WERI-Rb-1 (cell line): ENCODE data around the gene XIAP.
A peak's percentile ranks its signal among the peaks of the same experiment; 100 is the strongest.

ENCODE experiments used
- DNase-seq: peaks from one replicate; pipeline ENCODE4 v3.0.0-alpha.2; 2020
- H3K27ac ChIP-seq: fragments of 250-450 bp; sonication (Bioruptor Pico); 2 replicates; pipeline ENCODE4 v1.5.1; 2020; ENCODE audit warnings: mild to moderate bottlenecking, moderate library complexity
- H3K27me3 ChIP-seq: fragments of 250-450 bp; sonication (Bioruptor Pico); 2 replicates; pipeline ENCODE4 v1.5.1; 2021; ENCODE audit warnings: mild to moderate bottlenecking, low read depth, moderate library complexity; ENCODE audit not compliant: insufficient read depth, severe bottlenecking
- H3K36me3 ChIP-seq: fragments of 250-450 bp; sonication (Bioruptor Pico); 2 replicates; pipeline ENCODE4 v1.5.1; 2020; ENCODE audit warnings: mild to moderate bottlenecking, moderate library complexity
- H3K4me3 ChIP-seq: 2 replicates; pipeline ENCODE4 v1.5.1; 2011; ENCODE audit warnings: low read depth, mild to moderate bottlenecking, control low read depth, low read length
- H3K9me3 ChIP-seq: fragments of 250-450 bp; sonication (Bioruptor Pico); 2 replicates; pipeline ENCODE4 v1.5.1; 2021; ENCODE audit warnings: mild to moderate bottlenecking, moderate library complexity; ENCODE audit not compliant: severe bottlenecking
- CTCF ChIP-seq: IDR thresholded peaks from 2 replicates; pipeline ENCODE4 v1.5.1; 2011; ENCODE audit warnings: low read depth, mild to moderate bottlenecking, control low read depth, inconsistent platforms, low read length

The XIAP gene

GRCh38 chrX:123962006-123962467 is 102.2 kb downstream of the XIAP start:
- Histone ChIP-seq H3K27me3 (peaks cover 10% of the 10 kb centered on the region), H3K36me3 (no peaks in the 10 kb centered on the region), H3K4me3 (peak overlapping the region; percentile 73), H3K27ac (peak overlapping the region; percentile 96), H3K9me3 (no peaks in the 10 kb centered on the region)
- DNase-seq, result no peak
- TF ChIP-seq CTCF, result no peak

GRCh38 chrX:123962794-123963373 is 103.0 kb downstream of the XIAP start:
- Histone ChIP-seq H3K9me3 (no peaks in the 10 kb centered on the region), H3K27me3 (peaks cover 10% of the 10 kb centered on the region), H3K27ac (peak overlapping the region; percentile 96), H3K4me3 (peak overlapping the region; percentile 73), H3K36me3 (no peaks in the 10 kb centered on the region)
- peak; percentile 82 for DNase-seq
- no peak for TF ChIP-seq CTCF
